Bronchial epithelial cell (primary cell): ENCODE data around the gene UVSSA. TPM values are rescaled to one million over a fixed set of nuclear protein-coding genes. Genes with fewer than 3 reads are reported as not detected.

Experiments
- DNase-seq: peaks from one replicate; pipeline ENCODE4 v3.0.0-alpha.2; 2010; ENCODE audit warnings: low read depth
- FAIRE-seq: peaks from 2 replicates; lab custom pipeline; 2011; peaks lifted over from hg19 to GRCh38; lab: Jason Lieb, UNC
- H3K27me3 ChIP-seq: 2 replicates; pipeline ENCODE4 v1.5.1; 2011; ENCODE audit warnings: low read length; ENCODE audit not compliant: control insufficient read depth, insufficient read depth
- H3K36me3 ChIP-seq: 2 replicates; pipeline ENCODE4 v1.5.1; 2011; ENCODE audit warnings: low read length; ENCODE audit not compliant: control insufficient read depth, insufficient read depth
- H3K4me3 ChIP-seq: 2 replicates; pipeline ENCODE4 v1.5.1; 2011; ENCODE audit warnings: mild to moderate bottlenecking, low read depth, low read length, control low read depth
- total RNA-seq: library from RNA; depleted of rRNA; stranded (reverse); fragments of >200 nt; gene quantifications from 2 replicates; pipeline ENCODE4 v1.2.1, GENCODE V29; 2014
- TF ChIP-seq, protein P1 (sequence below): IDR thresholded peaks from 2 replicates; pipeline ENCODE4 v1.5.1; 2011; ENCODE audit warnings: mild to moderate bottlenecking, moderate library complexity, low read length, control low read depth, inconsistent platforms; ENCODE audit not compliant: insufficient read depth, severe bottlenecking

UVSSA gene
- total RNA-seq, 1 donor from 2014 or later, result 8.2 TPM

DNA sequence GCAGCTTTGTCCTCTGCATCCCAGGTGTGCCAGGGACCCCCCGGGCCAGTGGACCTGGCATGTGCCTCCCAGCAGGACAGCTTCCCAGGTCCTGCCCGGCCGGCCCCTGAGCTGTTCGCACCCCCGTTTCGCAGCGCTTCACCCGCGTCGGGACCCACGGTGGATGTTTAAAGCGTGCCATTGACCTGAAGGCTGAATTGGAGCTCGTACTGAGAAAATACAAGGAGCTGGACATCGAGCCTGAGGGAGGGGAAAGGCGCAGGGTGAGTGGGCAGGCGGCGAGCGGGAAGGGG, 7.9 kb downstream of the UVSSA start:
- TF ChIP-seq, protein P1, sequence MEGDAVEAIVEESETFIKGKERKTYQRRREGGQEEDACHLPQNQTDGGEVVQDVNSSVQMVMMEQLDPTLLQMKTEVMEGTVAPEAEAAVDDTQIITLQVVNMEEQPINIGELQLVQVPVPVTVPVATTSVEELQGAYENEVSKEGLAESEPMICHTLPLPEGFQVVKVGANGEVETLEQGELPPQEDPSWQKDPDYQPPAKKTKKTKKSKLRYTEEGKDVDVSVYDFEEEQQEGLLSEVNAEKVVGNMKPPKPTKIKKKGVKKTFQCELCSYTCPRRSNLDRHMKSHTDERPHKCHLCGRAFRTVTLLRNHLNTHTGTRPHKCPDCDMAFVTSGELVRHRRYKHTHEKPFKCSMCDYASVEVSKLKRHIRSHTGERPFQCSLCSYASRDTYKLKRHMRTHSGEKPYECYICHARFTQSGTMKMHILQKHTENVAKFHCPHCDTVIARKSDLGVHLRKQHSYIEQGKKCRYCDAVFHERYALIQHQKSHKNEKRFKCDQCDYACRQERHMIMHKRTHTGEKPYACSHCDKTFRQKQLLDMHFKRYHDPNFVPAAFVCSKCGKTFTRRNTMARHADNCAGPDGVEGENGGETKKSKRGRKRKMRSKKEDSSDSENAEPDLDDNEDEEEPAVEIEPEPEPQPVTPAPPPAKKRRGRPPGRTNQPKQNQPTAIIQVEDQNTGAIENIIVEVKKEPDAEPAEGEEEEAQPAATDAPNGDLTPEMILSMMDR, result no peak
- FAIRE-seq (no peak), DNase-seq (no peak)
- H3K27me3 ChIP-seq, result no peaks in the 10 kb centered on the region
- H3K36me3 ChIP-seq, result peaks cover 23% of the 10 kb centered on the region
- no peak overlapping the region for H3K4me3 ChIP-seq

DNA sequence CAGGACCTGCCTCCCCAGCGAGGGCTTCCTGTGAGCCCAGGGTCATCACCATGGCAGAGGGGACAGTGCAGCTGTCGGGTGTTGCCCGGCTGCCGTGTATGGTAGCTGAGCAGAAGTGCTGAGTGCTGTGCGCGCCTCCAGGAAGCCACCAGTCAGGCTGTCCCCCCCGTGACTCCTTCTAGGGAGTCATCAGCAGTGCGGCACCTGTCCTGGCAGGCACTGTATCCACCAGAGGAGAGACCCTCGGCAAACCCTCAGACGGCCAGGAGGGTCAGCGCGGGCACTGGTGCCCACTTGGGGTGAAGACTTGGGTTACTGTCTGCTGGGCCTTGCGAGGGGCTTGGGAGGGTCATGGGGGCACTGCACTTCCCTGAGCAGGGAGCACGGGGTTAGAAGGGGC, 8.4 kb downstream of the UVSSA start:
- FAIRE-seq (no peak), DNase-seq (no peak)
- Histone ChIP-seq H3K27me3 (no peaks in the 10 kb centered on the region), H3K36me3 (peaks cover 22% of the 10 kb centered on the region), H3K4me3 (no peak overlapping the region)
- TF ChIP-seq, protein P1, result no peak

DNA sequence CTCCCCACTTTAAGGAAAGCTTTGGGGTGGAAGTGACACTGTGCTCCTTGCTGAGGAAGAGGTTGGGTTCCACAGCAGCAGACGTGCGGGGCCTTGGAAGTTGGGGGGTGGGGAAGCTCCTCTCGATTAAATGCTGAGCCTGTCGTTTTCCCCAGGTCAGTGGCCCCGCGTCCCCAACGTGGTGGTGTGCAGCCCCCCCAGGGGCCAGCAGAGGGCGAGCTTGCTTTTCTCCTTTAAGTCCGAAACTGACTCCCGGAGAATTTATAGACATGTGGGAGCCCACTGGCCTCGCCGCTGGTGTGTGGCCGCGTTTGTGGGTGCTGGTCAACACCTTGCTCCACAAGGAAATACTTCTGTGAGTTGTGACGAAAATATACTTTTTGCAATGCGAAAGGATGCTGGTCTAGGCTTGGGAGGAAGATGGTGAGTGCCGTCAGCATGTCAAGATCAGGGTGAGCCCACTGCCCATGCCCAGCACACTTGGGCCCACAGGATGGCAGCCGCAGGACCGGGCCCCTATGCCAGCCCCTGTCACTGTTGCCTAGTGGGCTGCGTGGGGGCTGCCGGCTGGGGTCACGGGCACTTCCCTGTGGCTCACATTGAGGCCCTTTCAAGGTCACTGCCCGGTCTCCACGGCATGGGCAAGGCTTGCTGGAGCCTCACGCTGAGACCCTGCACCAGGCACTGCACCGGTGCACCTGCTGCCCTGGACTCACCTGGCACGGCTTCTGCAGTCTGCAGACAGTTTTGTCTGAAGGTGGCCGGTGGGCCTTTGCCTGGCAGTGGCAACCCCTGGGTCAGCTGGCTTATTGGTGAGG, 9.4 kb downstream of the UVSSA start:
- DNase-seq (no peak), FAIRE-seq (no peak)
- H3K4me3 ChIP-seq, result no peak overlapping the region
- peaks cover 24% of the 10 kb centered on the region for H3K36me3 ChIP-seq
- TF ChIP-seq, protein P1, result peak; percentile 80
- no peaks in the 10 kb centered on the region for H3K27me3 ChIP-seq

DNA sequence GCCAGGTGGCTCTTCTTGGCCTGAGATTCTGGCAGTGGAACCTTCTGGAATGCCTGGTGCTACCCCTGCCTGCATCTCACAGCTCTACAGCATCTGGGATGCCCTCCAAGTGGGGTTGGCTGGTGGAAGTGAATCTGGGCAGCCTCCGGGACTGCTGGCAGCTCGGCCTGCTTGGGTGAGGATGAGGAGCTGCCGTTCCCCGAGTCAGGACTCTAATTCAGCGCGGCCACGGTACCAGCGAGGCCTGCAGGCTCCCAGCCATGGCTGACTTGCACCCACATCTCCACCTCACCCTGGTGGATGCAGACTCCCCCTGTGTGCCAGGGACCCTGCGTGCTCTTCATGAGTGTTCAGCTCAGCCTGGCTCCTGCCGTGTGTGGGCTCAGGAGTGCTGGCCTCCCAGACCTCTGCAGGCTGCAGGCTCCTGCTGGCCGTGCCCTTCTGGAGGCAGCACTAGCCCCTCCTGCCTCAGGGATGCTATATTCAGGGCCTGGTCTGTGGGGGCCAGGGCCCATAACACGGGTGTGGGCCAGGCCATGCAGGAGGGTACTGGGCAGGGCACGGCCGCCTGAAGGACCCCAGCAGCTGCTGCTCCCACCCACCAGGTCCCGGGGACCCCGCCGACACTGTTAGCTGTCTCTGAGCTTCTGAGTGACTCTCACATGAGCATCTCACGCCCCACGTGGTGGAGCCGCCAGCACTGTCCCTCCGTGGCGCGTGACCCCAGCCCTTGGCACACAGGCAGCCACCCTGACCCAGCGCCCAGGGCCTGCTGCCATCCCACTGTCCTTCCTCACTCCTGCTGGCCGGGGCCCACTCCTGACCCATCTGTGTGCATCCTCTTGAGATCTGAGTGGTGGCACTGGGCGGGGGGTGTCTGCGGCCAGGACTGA, 10.6 kb downstream of the UVSSA start:
- TF ChIP-seq, protein P1, result no peak
- DNase-seq, result no peak
- Histone ChIP-seq H3K27me3 (no peaks in the 10 kb centered on the region), H3K4me3 (no peak overlapping the region), H3K36me3 (peaks cover 18% of the 10 kb centered on the region)
- no peak for FAIRE-seq

DNA sequence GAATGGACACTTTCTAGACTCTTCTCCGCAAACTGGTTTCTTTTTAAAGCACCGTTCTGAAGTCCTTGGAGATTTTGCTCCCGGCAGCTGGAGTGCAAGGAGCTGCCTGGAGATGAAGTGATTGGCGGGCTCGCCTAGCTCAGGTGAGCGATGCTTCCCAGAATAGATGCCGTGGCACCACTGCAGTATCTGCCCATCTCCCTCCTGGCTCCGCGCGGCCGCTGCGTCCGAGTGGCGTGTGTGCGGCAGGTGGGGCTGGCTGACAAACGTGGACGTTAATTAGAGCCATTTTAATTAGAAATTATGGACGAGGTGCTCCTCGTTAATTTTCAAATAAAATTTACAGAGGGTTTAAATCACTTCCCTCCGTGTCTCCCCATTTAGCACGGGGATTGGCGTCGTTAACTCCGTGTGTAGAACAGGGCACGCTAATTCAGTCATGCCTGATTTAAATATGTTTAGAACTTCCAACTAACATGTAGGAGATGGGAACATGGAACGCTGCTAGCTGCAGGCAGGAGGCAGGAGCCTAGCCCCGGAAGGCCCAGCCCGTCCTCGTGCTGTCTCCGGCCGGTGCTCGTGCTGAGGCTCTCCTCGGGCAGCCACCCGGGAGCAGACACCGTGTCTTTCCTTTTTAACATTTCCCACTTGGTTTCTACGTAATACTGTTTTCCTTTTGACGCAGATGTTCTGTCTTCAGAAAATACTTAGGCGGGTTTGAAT, 11.6 kb downstream of the UVSSA start:
- no peak for FAIRE-seq
- peaks cover 14% of the 10 kb centered on the region for H3K36me3 ChIP-seq

More for the DNA sequence above, 11.6 kb downstream of the UVSSA start:
- Histone ChIP-seq H3K4me3 (no peak overlapping the region), H3K27me3 (no peaks in the 10 kb centered on the region)
- TF ChIP-seq, protein P1, result no peak
- no peak for DNase-seq
